ENCODE measurements around the gene TMEM184B. TPM values are rescaled to one million over a fixed set of nuclear protein-coding genes. Genes with fewer than 3 reads are reported as not detected.

Gene TMEM184B
- total and polyA plus RNA-seq, 2 of the 8 experiments (the other 6 are each of a cell fraction or from before 2014, with no cell fraction given) = 41.6 to 81.0 TPM

DNA sequence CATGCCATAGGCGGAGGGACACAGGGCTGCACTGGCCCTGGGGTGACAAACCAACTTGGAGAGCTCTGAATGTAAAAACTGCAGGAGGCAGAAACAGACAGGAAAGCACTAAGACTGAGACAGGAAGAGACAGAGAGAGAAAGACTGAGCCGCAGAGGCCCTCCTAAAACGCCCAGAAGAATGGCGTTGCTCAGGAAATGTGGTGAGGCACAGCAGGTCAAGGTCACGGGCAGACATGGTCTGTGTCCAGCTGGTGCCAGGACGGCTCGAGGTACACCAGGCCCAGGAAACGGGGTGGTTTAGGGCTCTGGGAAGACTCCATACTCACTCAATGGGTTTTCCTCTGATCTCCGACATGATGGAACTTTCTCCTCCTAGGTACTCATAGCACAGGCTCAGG, 41.9 kb downstream of the TMEM184B start:
- no peak overlapping the region for H2BK12ac ChIP-seq (ENCODE audit: low read depth, low read length)
- no peaks in the 10 kb centered on the region for H3K79me1 ChIP-seq (ENCODE audit: low read depth, low read length)
- 88% methylated on average over 9 of the region's 9 CpGs; no CpG with 5 or more reads in 1 of the 2 experiments for WGBS, 2 experiments (ENCODE audit: extremely low coverage in 1 of 2, insufficient coverage in 1 of 2, insufficient read length in 1 of 2, insufficient replicate concordance in 2 of 2, low coverage in 1 of 2, low lambda C conversion rate in 2 of 2, missing lambda C conversion rate in 1 of 2)
- no peak overlapping the region for H2BK20ac ChIP-seq (ENCODE audit: low read length)
- H3K4ac ChIP-seq (replicated peaks; ENCODE audit: insufficient read length, low read depth, low read length) = no peak overlapping the region
- H3K36me3 ChIP-seq (ENCODE audit: control insufficient read depth in 2 of 4, insufficient read depth in 4 of 4, low read length in 3 of 4) = peaks cover 0 to 38% (median 22%) of the 10 kb centered on the region in 4 experiments; a peak in 7 of 8 replicates
- no peak overlapping the region for H2AFZ ChIP-seq (ENCODE audit: low read length)
- CTCF ChIA-PET (ENCODE audit: partially characterized antibody) = interaction anchor here (1.0 to 4.2 kb wide), 16 partner anchors 9 to 178 kb away, joined by 3 to 24 read pairs (median 4); no protein-coding TSS in a partner anchor
- no peak overlapping the region for H2BK15ac ChIP-seq (ENCODE audit: low read length)
- FAIRE-seq = no peak
- no peak overlapping the region for H3K9ac ChIP-seq (replicated peaks in 1 of 4; ENCODE audit: extremely low read depth in 1 of 4, low read depth in 3 of 4, low read length in 3 of 4)
- H3K4me2 ChIP-seq (ENCODE audit: insufficient read depth in 1 of 2, low read depth in 2 of 2, low read length in 2 of 2) = no peak overlapping the region
- no peak overlapping the region for H4K5ac ChIP-seq (ENCODE audit: insufficient read length, low read depth, low read length)
- no peak overlapping the region for H3K23ac ChIP-seq (ENCODE audit: insufficient read length)
- no peaks in the 10 kb centered on the region for H3K79me2 ChIP-seq (ENCODE audit: control insufficient read depth in 1 of 2, insufficient read depth in 2 of 2, low read length in 2 of 2)
- H3K27ac ChIP-seq (ENCODE audit: low read depth, low read length) = no peak overlapping the region
- no peaks in the 10 kb centered on the region for H3K4me1 ChIP-seq (replicated peaks in 1 of 4; ENCODE audit: control insufficient read depth in 3 of 4, insufficient read depth in 4 of 4, low read length in 3 of 4)
- POLR2A ChIA-PET (ENCODE audit: partially characterized antibody) = no interaction called here
- H4K8ac ChIP-seq (ENCODE audit: extremely low read depth, insufficient read depth, low read length) = no peak overlapping the region
- no peak overlapping the region for H3K18ac ChIP-seq (ENCODE audit: extremely low read depth, low read length)
- no peak overlapping the region for H3K56ac ChIP-seq (replicated peaks; ENCODE audit: insufficient read length, low read depth, low read length)
- no peak overlapping the region for H2BK120ac ChIP-seq (replicated peaks; ENCODE audit: low read depth, low read length)
- no peaks in the 10 kb centered on the region for H3K9me3 ChIP-seq (ENCODE audit: insufficient read depth in 2 of 2, low read depth in 1 of 2, low read length in 1 of 2)
- no peaks in the 10 kb centered on the region; a peak in 1 of 7 replicates for H3K27me3 ChIP-seq (replicated peaks in 1 of 4; ENCODE audit: control insufficient read depth in 3 of 4, extremely low read depth in 1 of 4, insufficient read depth in 3 of 4, low read length in 3 of 4)
- H2AK5ac ChIP-seq (ENCODE audit: low read depth, low read length) = no peak overlapping the region
- DNase-seq (ENCODE audit: low read depth in 1 of 2, low spot score in 2 of 2) = no peak
- H3K4me3 ChIP-seq (ENCODE audit: extremely low read depth in 1 of 4, insufficient read depth in 2 of 4, low read depth in 3 of 4, low read length in 4 of 4) = no peak overlapping the region
- H4K20me1 ChIP-seq (replicated peaks in 1 of 2; ENCODE audit: control insufficient read depth in 1 of 2, insufficient read depth in 2 of 2, low read length in 2 of 2) = peaks cover 0 to 8% of the 10 kb centered on the region in 2 experiments
- TF ChIP-seq SIN3A (conservative IDR thresholded peaks at IDR 0.05 in 1 of 2, IDR thresholded peaks at IDR 0.05 in 1 of 2; ENCODE audit: low read depth in 1 of 2, low read length in 2 of 2) (no peak), TBP (IDR thresholded peaks at IDR 0.05; ENCODE audit: low read depth, low read length) (no peak), BACH1 (IDR thresholded peaks at IDR 0.05; ENCODE audit: low read length) (no peak), PHF8 (conservative IDR thresholded peaks at IDR 0.05; ENCODE audit: low read depth, low read length) (no peak), POU5F1 (IDR thresholded peaks at IDR 0.05; ENCODE audit: low read depth, low read length) (no peak), POLR2AphosphoS5 (IDR thresholded peaks at IDR 0.05; ENCODE audit: low read depth, low read length) (no peak), TCF12 (IDR thresholded peaks at IDR 0.05; ENCODE audit: low read depth, low read length) (no peak), RXRA (IDR thresholded peaks at IDR 0.05; ENCODE audit: insufficient read depth, low read depth, low read length) (no peak), YY1 (IDR thresholded peaks at IDR 0.05; ENCODE audit: low read depth, low read length) (no peak), SIRT6 (IDR thresholded peaks at IDR 0.05; ENCODE audit: low read length) (no peak), EP300 (IDR thresholded peaks at IDR 0.05; ENCODE audit: borderline replicate concordance in 1 of 2, low read depth in 2 of 2, low read length in 2 of 2) (no peak), RFX5 (IDR thresholded peaks at IDR 0.05; ENCODE audit: borderline replicate concordance, low read depth, low read length) (no peak), JUND (IDR thresholded peaks at IDR 0.05; ENCODE audit: low read length) (no peak)
- no peak overlapping the region for H3K14ac ChIP-seq (ENCODE audit: insufficient read length)
- H3K23me2 ChIP-seq (ENCODE audit: low read depth, low read length) = no peaks in the 10 kb centered on the region
- no peak overlapping the region for H2BK5ac ChIP-seq (ENCODE audit: low read depth, low read length)
- H4K91ac ChIP-seq (replicated peaks; ENCODE audit: insufficient read length, low read length) = no peak overlapping the region
